OCI-LY1 (cell line): ENCODE measurements around the gene XYLT1.

Source experiments
- H2AFZ ChIP-seq: fragments of 200-600 bp; sonication (generic), shearing (Covaris generic); 2 replicates; pipeline ENCODE4 v1.6.0; 2014; ENCODE audit warnings: antibody characterized with exemption, mild to moderate bottlenecking, low read length
- H3F3A ChIP-seq: fragments of 200-600 bp; sonication (generic), shearing (Covaris generic); 2 replicates; pipeline ENCODE4 v1.6.0; 2014; ENCODE audit warnings: mild to moderate bottlenecking, antibody characterized with exemption, low read length, moderate library complexity; ENCODE audit not compliant: insufficient read depth
- H3K27ac ChIP-seq: fragments of 200-600 bp; sonication (generic); 2 replicates; pipeline ENCODE4 v1.5.1; 2014; ENCODE audit warnings: low read length, mixed run types, mild to moderate bottlenecking, low read depth; ENCODE audit not compliant: poor library complexity, severe bottlenecking
- H3K27me3 ChIP-seq: fragments of 200-600 bp; sonication (generic); 2 replicates; pipeline ENCODE4 v1.6.0; 2014; ENCODE audit warnings: antibody characterized with exemption, mild to moderate bottlenecking, low read length, moderate library complexity; ENCODE audit not compliant: insufficient read depth
- H3K36me3 ChIP-seq: fragments of 200-600 bp; sonication (generic); 2 replicates; pipeline ENCODE4 v1.6.1; 2014; ENCODE audit warnings: mild to moderate bottlenecking, antibody characterized with exemption, low read length, moderate library complexity, mixed read lengths; ENCODE audit not compliant: insufficient read depth
- H3K4me1 ChIP-seq: fragments of 200-600 bp; sonication (generic); 2 replicates; pipeline ENCODE4 v1.5.1; 2014; ENCODE audit warnings: mild to moderate bottlenecking, low read length, moderate library complexity; ENCODE audit not compliant: insufficient read depth, severe bottlenecking
- H3K4me2 ChIP-seq: fragments of 200-600 bp; sonication (generic), shearing (Covaris generic); 2 replicates; pipeline ENCODE4 v1.6.1; 2014; ENCODE audit warnings: low read length
- H3K4me3 ChIP-seq: fragments of 200-600 bp; sonication (generic); 2 replicates; pipeline ENCODE4 v1.5.1; 2014; ENCODE audit warnings: low read length, low read depth, mild to moderate bottlenecking, mixed read lengths; ENCODE audit not compliant: poor library complexity, severe bottlenecking
- H3K79me2 ChIP-seq: fragments of 200-600 bp; shearing (Covaris generic); 2 replicates; pipeline ENCODE4 v1.6.1; 2016; ENCODE audit warnings: mixed run types, low read length, mixed read lengths; ENCODE audit not compliant: insufficient read depth
- H3K9ac ChIP-seq: fragments of 200-600 bp; sonication (generic), shearing (Covaris generic); 2 replicates; pipeline ENCODE4 v1.6.1; 2014; ENCODE audit warnings: mild to moderate bottlenecking, low read length, mixed read lengths
- H3K9me2 ChIP-seq: fragments of 200-600 bp; sonication (generic), shearing (Covaris generic); 2 replicates; pipeline ENCODE4 v1.6.1; 2014; ENCODE audit warnings: low read depth, mild to moderate bottlenecking, low read length, mixed read lengths
- H3K9me3 ChIP-seq: fragments of 200-600 bp; shearing (Covaris generic); 2 replicates; pipeline ENCODE4 v1.6.1; 2014; ENCODE audit warnings: low read length, mixed read lengths
- H4K20me1 ChIP-seq: fragments of 200-600 bp; sonication (generic), shearing (Covaris generic); 2 replicates; pipeline ENCODE4 v1.6.0; 2016; ENCODE audit warnings: mild to moderate bottlenecking, low read length; ENCODE audit not compliant: insufficient read depth
- EZH2 ChIP-seq: fragments of 200-600 bp; sonication (generic), shearing (Covaris generic); IDR thresholded peaks from 2 replicates; pipeline ENCODE4 v1.8.0; 2017; ENCODE audit warnings: borderline replicate concordance, mixed run types, mild to moderate bottlenecking, antibody characterized with exemption, low read length, moderate library complexity, mixed read lengths
- TF ChIP-seq, protein P1 (sequence below): fragments of 200-600 bp; sonication (generic), shearing (Covaris generic); IDR thresholded peaks from 2 replicates; pipeline ENCODE4 v1.5.1; 2017; ENCODE audit warnings: mild to moderate bottlenecking, antibody characterized with exemption, low read length, moderate library complexity, mixed read lengths

Gene XYLT1

GRCh38 chr16:17452922-17453321, 17.8 kb downstream of the XYLT1 start:
- no peaks in the 10 kb centered on the region for H4K20me1 ChIP-seq
- H3K9ac ChIP-seq: no peak overlapping the region
- peaks cover 22% of the 10 kb centered on the region; the same call in 1 of the 2 replicates for H3K36me3 ChIP-seq
- H3K27me3 ChIP-seq: no peaks in the 10 kb centered on the region
- H3K9me3 ChIP-seq: no peaks in the 10 kb centered on the region
- H3K4me3 ChIP-seq: no peak overlapping the region
- peaks cover 95% of the 10 kb centered on the region for H3K4me1 ChIP-seq
- peaks cover 48% of the 10 kb centered on the region for H3K79me2 ChIP-seq
- H3K27ac ChIP-seq: peak overlapping the region; percentile 48
- H3F3A ChIP-seq: no peaks in the 10 kb centered on the region; the same call in 1 of the 2 replicates
- H3K4me2 ChIP-seq: no peak overlapping the region
- H2AFZ ChIP-seq: no peak overlapping the region
- no peaks in the 10 kb centered on the region for H3K9me2 ChIP-seq
- no peak for TF ChIP-seq EZH2

- H3K27ac ChIP-seq: peak overlapping the region; percentile 98
- peaks cover 43% of the 10 kb centered on the region for H3K79me2 ChIP-seq
- no peak overlapping the region for H3K9ac ChIP-seq
- H3K4me3 ChIP-seq: no peak overlapping the region
- no peaks in the 10 kb centered on the region for H3K9me3 ChIP-seq
- H4K20me1 ChIP-seq: no peaks in the 10 kb centered on the region
- H3K27me3 ChIP-seq: no peaks in the 10 kb centered on the region
- H2AFZ ChIP-seq: no peak overlapping the region
- no peak for TF ChIP-seq EZH2
- TF ChIP-seq, protein P1, sequence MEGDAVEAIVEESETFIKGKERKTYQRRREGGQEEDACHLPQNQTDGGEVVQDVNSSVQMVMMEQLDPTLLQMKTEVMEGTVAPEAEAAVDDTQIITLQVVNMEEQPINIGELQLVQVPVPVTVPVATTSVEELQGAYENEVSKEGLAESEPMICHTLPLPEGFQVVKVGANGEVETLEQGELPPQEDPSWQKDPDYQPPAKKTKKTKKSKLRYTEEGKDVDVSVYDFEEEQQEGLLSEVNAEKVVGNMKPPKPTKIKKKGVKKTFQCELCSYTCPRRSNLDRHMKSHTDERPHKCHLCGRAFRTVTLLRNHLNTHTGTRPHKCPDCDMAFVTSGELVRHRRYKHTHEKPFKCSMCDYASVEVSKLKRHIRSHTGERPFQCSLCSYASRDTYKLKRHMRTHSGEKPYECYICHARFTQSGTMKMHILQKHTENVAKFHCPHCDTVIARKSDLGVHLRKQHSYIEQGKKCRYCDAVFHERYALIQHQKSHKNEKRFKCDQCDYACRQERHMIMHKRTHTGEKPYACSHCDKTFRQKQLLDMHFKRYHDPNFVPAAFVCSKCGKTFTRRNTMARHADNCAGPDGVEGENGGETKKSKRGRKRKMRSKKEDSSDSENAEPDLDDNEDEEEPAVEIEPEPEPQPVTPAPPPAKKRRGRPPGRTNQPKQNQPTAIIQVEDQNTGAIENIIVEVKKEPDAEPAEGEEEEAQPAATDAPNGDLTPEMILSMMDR: no peak
- H3K4me2 ChIP-seq: peak overlapping the region; percentile 6; the same call in 1 of the 2 replicates
- H3F3A ChIP-seq: no peaks in the 10 kb centered on the region; the same call in 1 of the 2 replicates
- H3K36me3 ChIP-seq: peaks cover 28% of the 10 kb centered on the region; the same call in 1 of the 2 replicates
- no peaks in the 10 kb centered on the region for H3K9me2 ChIP-seq
- peaks cover 84% of the 10 kb centered on the region for H3K4me1 ChIP-seq
Observed at GRCh38 chr16:17451843-17452242, 18.9 kb downstream of the XYLT1 start.

DNA sequence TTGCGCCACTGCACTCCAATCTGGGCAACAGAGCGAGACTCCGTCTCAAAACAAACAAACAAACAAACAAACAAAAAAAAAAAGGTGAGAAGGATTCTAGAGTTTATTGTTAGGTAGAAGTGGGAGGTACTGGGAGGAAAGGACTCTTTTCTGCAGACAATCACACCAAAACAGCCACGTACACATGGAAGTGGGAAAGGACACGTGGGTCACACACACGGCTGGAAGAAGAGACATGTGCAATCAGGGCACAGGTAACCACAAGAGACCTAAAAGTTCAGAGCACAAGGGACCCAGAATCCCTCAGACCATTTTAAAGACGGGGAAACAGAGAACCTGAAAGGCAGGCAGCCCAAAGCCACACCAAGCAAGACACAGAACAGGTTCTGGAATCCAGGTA, 20.5 kb downstream of the XYLT1 start:
- peaks cover 71% of the 10 kb centered on the region for H3K4me1 ChIP-seq
- no peak for TF ChIP-seq EZH2
- TF ChIP-seq, protein P1: no peak

More for the DNA sequence above, 20.5 kb downstream of the XYLT1 start:
- no peaks in the 10 kb centered on the region for H4K20me1 ChIP-seq
- peak overlapping the region; percentile 98 for H3K27ac ChIP-seq
- H3K36me3 ChIP-seq: peaks cover 36% of the 10 kb centered on the region
- no peak overlapping the region for H2AFZ ChIP-seq
- no peak overlapping the region for H3K9ac ChIP-seq
- H3F3A ChIP-seq: no peaks in the 10 kb centered on the region; the same call in 1 of the 2 replicates
- peaks cover 35% of the 10 kb centered on the region for H3K79me2 ChIP-seq
- H3K4me3 ChIP-seq: no peak overlapping the region
- H3K9me2 ChIP-seq: no peaks in the 10 kb centered on the region
- H3K9me3 ChIP-seq: no peaks in the 10 kb centered on the region
- H3K27me3 ChIP-seq: no peaks in the 10 kb centered on the region
- H3K4me2 ChIP-seq: no peak overlapping the region
